Measurements from ENCODE around the gene BCAR3.

- no peak for TF ChIP-seq CTCF (IDR thresholded peaks at IDR 0.05 in 4 of 5, conservative IDR thresholded peaks at IDR 0.05 in 1 of 5)
- TF ChIP-seq POLR2A (IDR thresholded peaks at IDR 0.05) = no peak
These were observed 14.0 kb downstream of the BCAR3 start for GRCh38 chr1:93667642-93668041.

Data from gastrocnemius medialis (tissue), 4 donors.